Astrocyte of the cerebellum (primary cell): ENCODE results near the gene MAGI3.
A peak's percentile ranks its signal among the peaks of the same experiment; 100 is the strongest.

Experiments used
- DNase-seq: peaks from one replicate; pipeline ENCODE4 v3.0.0-alpha.2; 2011; ENCODE audit warnings: low read depth
- H3K4me3 ChIP-seq: 2 replicates; pipeline ENCODE4 v1.5.1; 2011; ENCODE audit warnings: mild to moderate bottlenecking, low read depth, low read length, moderate library complexity
- in situ Hi-C: cut with HindIII; loops from 2 replicates; pipeline ENCODE4 v1.10.0; 2017; ENCODE audit warnings: low sequenced_read_pairs
- TF ChIP-seq, protein P1 (sequence below): IDR thresholded peaks from 2 replicates; pipeline ENCODE4 v1.5.1; 2012; ENCODE audit warnings: low read length, low read depth, moderate library complexity, mild to moderate bottlenecking; ENCODE audit errors: missing control alignments

Gene MAGI3

DNA sequence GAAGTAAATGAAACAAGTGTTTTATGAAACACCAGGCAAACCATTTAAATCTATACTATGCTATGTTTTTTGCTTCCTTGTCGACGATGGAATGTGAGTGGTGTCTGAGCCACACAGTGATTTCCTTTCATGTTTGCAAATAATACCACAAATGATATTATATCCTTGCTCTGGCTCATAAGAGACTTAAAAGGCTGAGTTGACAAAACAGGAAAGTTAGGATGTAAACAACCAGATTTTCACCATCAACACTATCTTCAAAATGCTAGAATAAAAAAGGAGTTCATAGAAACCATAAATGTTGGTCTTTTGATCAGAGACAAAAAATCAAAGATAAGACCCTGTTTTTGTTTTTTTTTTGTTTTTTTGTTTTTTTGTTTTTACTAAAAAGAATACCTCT lies 17.8 kb upstream of the MAGI3 start:
- in situ Hi-C loops, result no loop called here
- TF ChIP-seq, protein P1, sequence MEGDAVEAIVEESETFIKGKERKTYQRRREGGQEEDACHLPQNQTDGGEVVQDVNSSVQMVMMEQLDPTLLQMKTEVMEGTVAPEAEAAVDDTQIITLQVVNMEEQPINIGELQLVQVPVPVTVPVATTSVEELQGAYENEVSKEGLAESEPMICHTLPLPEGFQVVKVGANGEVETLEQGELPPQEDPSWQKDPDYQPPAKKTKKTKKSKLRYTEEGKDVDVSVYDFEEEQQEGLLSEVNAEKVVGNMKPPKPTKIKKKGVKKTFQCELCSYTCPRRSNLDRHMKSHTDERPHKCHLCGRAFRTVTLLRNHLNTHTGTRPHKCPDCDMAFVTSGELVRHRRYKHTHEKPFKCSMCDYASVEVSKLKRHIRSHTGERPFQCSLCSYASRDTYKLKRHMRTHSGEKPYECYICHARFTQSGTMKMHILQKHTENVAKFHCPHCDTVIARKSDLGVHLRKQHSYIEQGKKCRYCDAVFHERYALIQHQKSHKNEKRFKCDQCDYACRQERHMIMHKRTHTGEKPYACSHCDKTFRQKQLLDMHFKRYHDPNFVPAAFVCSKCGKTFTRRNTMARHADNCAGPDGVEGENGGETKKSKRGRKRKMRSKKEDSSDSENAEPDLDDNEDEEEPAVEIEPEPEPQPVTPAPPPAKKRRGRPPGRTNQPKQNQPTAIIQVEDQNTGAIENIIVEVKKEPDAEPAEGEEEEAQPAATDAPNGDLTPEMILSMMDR, result no peak
- DNase-seq, result no peak
- no peak overlapping the region for H3K4me3 ChIP-seq

GRCh38 chr1:113373644-113374043 lies 16.7 kb upstream of the MAGI3 start:
- H3K4me3 ChIP-seq, result no peak overlapping the region
- DNase-seq, result no peak
- in situ Hi-C loops, result no loop called here
- TF ChIP-seq, protein P1, result no peak

GRCh38 chr1:113375878-113376277 lies 14.4 kb upstream of the MAGI3 start:
- H3K4me3 ChIP-seq, result no peak overlapping the region
- in situ Hi-C loops, result no loop called here

DNA sequence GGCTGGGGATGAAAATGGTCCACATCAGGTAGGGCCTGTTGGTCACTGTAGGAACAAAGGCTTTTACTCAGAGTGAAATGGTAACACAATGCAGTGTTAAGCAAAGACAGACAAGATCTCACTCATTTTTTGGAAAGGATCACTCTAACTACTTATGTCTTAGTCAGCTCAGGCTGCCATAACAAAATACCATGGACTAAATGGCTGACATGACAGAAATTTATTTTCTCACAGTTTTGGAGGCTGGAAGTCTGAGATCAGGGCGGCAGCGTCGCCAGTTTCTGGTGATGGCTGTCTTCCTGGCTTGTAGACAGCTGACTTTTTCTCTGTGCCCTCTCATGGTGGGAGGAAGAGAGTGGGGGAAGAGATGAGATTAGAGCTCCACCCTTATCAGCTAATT lies 10.2 kb upstream of the MAGI3 start:
- DNase-seq, result no peak
- TF ChIP-seq, protein P1, result no peak
- in situ Hi-C loops, result no loop called here
- no peak overlapping the region for H3K4me3 ChIP-seq

More at GRCh38 chr1:113375878-113376277, 14.4 kb upstream of the MAGI3 start:
- TF ChIP-seq, protein P1, result no peak
- DNase-seq, result no peak

DNA sequence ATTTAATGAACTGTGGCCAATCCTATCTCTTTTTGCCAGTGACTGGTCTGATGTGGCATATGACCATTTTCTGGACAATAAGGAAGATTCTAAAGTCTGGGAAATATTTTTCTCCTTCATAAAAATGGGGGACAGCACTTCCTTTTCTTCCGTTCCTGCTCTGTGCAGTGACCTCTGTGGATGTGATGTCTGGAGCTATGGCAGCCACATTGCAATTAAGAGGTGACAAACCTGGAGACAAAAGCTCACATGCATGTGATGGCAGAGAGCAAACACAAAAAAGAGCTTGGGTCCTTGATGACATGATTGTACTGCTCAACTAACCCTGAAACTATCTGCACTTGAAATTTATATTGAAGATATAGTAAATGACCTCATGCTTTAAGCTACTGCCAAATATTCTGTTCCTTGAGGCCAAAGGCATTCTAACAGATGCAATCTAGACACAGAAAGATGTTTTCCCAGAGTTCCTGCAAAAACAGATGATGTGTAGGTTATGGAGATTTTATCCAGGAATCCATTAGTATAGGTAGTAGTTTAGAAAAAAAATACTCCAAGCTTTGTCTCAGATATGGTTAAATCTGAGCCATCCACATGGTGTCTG lies 2.2 kb upstream of the MAGI3 start:
- no peak overlapping the region for H3K4me3 ChIP-seq
- no peak for DNase-seq
- TF ChIP-seq, protein P1, result no peak
- in situ Hi-C loops, result no loop called here

DNA sequence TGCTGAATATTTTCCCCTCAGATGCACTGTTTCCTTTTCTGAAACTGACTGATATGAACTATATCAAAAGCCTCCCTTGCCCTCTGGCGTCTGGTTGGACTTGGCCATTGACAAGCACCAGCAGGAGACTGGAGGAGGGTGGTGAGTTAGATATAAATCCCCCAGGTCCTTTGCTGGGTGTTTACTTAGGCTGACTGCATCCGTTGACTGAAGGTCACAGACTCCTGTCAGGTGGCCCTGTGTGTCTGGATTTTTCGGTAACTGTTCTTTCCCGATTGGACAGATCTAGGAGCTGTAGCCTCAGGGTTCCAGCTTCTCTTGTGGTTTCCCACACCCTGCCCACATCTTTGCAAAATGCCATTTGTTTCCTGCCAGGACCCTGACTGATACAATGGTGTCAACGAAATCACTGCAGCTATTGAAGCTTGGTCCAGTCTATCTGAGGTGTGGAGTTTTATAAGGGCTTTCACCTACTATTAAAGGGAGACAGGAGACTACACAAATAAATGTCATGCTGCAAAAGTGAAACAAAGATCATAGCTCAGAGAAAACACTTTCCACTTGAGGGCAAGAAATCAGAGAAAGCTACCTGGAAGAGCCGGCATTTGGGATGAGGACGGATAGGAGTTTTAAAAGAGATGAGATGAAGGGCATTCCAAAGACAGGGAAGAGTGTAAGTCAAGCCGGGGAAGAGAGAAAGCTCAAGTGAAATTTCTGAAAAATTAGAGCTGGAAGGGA lies 1.5 kb upstream of the MAGI3 start:
- TF ChIP-seq, protein P1, result no peak
- no peak for DNase-seq
- H3K4me3 ChIP-seq, result peak overlapping the region; percentile 90
- in situ Hi-C loops, result no loop called here
